ENCODE results near the gene CNTNAP5. TPM values are rescaled to one million over a fixed set of nuclear protein-coding genes. Genes with fewer than 3 reads are reported as not detected.

The CNTNAP5 gene
- total RNA-seq, 1 experiment from 2014 or later, result not detected

- Mint-ChIP-seq H3K4me3 (ENCODE audit: low read depth, unreplicated experiment) (no peak overlapping the region), H3K9me3 (ENCODE audit: low read depth, unreplicated experiment) (peaks cover 21% of the 10 kb centered on the region), H3K27me3 (ENCODE audit: unreplicated experiment) (no peaks in the 10 kb centered on the region), H3K4me1 (ENCODE audit: low read depth, unreplicated experiment) (no peaks in the 10 kb centered on the region), H3K36me3 (ENCODE audit: insufficient read depth, unreplicated experiment) (no peaks in the 10 kb centered on the region), H3K27ac (ENCODE audit: unreplicated experiment) (no peak overlapping the region)
- TF ChIP-seq CTCF (IDR thresholded peaks at IDR 0.05; ENCODE audit: unreplicated experiment), result no peak
- CTCF ChIA-PET, result no interaction called here
- DNase-seq, result no peak
- intact Hi-C loops (cut with micrococcal nuclease; ENCODE audit: unreplicated experiment), result no loop called here
- no TSS peak for BruUV-seq (replicated peaks)
Observed at GRCh38 chr2:124570872-124571271, 545.8 kb downstream of the CNTNAP5 start.

GRCh38 chr2:124571836-124572235 is 546.7 kb downstream of the CNTNAP5 start:
- intact Hi-C loops (cut with micrococcal nuclease; ENCODE audit: unreplicated experiment), result no loop called here
- Mint-ChIP-seq H3K27me3 (ENCODE audit: unreplicated experiment) (no peaks in the 10 kb centered on the region), H3K36me3 (ENCODE audit: insufficient read depth, unreplicated experiment) (no peaks in the 10 kb centered on the region), H3K4me3 (ENCODE audit: low read depth, unreplicated experiment) (no peak overlapping the region), H3K27ac (ENCODE audit: unreplicated experiment) (no peak overlapping the region), H3K9me3 (ENCODE audit: low read depth, unreplicated experiment) (peaks cover 21% of the 10 kb centered on the region), H3K4me1 (ENCODE audit: low read depth, unreplicated experiment) (no peaks in the 10 kb centered on the region)
- no peak for TF ChIP-seq CTCF (IDR thresholded peaks at IDR 0.05; ENCODE audit: unreplicated experiment)
- no TSS peak for BruUV-seq (replicated peaks)
- DNase-seq, result no peak
- CTCF ChIA-PET, result no interaction called here

- Mint-ChIP-seq H3K36me3 (ENCODE audit: insufficient read depth, unreplicated experiment) (no peaks in the 10 kb centered on the region), H3K27ac (ENCODE audit: unreplicated experiment) (no peak overlapping the region), H3K27me3 (ENCODE audit: unreplicated experiment) (no peaks in the 10 kb centered on the region), H3K4me1 (ENCODE audit: low read depth, unreplicated experiment) (no peaks in the 10 kb centered on the region), H3K9me3 (ENCODE audit: low read depth, unreplicated experiment) (peaks cover 18% of the 10 kb centered on the region), H3K4me3 (ENCODE audit: low read depth, unreplicated experiment) (no peak overlapping the region)
- no peak for DNase-seq
- intact Hi-C loops (cut with micrococcal nuclease; ENCODE audit: unreplicated experiment), result no loop called here
- BruUV-seq (replicated peaks), result no TSS peak
- no peak for TF ChIP-seq CTCF (IDR thresholded peaks at IDR 0.05; ENCODE audit: unreplicated experiment)
- CTCF ChIA-PET, result no interaction called here
Observed at GRCh38 chr2:124572934-124573634, 548.0 kb downstream of the CNTNAP5 start.

- no peaks in the 10 kb centered on the region for H3K4me1 Mint-ChIP-seq (ENCODE audit: low read depth, unreplicated experiment)
- DNase-seq, result no peak
- no peak overlapping the region for H3K27ac Mint-ChIP-seq (ENCODE audit: unreplicated experiment)
- CTCF ChIA-PET, result no interaction called here
- no TSS peak for BruUV-seq (replicated peaks)
- no peak for TF ChIP-seq CTCF (IDR thresholded peaks at IDR 0.05; ENCODE audit: unreplicated experiment)
- no peak overlapping the region for H3K4me3 Mint-ChIP-seq (ENCODE audit: low read depth, unreplicated experiment)
- intact Hi-C loops (cut with micrococcal nuclease; ENCODE audit: unreplicated experiment), result no loop called here
- peaks cover 16% of the 10 kb centered on the region for H3K9me3 Mint-ChIP-seq (ENCODE audit: low read depth, unreplicated experiment)
- no peaks in the 10 kb centered on the region for H3K36me3 Mint-ChIP-seq (ENCODE audit: insufficient read depth, unreplicated experiment)
- no peaks in the 10 kb centered on the region for H3K27me3 Mint-ChIP-seq (ENCODE audit: unreplicated experiment)
Observed at GRCh38 chr2:124575497-124575896, 550.4 kb downstream of the CNTNAP5 start.
